GM12878 (cell line): ENCODE results near the gene CACFD1.

Experiments
- ASH2L ChIP-seq: fragments of 300-600, 200-600 bp; sonication (generic); IDR thresholded peaks from 2 replicates; pipeline ENCODE4 v1.6.1; 2017; ENCODE audit warnings: low read depth, mild to moderate bottlenecking, borderline replicate concordance
- CHD1 ChIP-seq: IDR thresholded peaks from 2 replicates; pipeline ENCODE4 v1.6.1; 2012; ENCODE audit warnings: low read depth, low read length, improper control_type of control experiment
- FOXM1 ChIP-seq: IDR thresholded peaks from 2 replicates; pipeline ENCODE4 v1.6.1; 2012; ENCODE audit warnings: low read depth, mild to moderate bottlenecking, inconsistent platforms, low read length, moderate library complexity
- GABPA ChIP-seq: IDR thresholded peaks from 2 replicates; pipeline ENCODE4 v1.6.1; 2014; ENCODE audit warnings: antibody characterized with exemption, low read depth, mild to moderate bottlenecking, inconsistent platforms
- HDAC6 ChIP-seq: fragments of 200-600 bp; sonication (generic); IDR thresholded peaks from one replicate; pipeline ENCODE4 v1.8.0; 2017; ENCODE audit warnings: antibody characterized with exemption; ENCODE audit not compliant: unreplicated experiment
- POLR2A ChIP-seq: IDR thresholded peaks from 2 replicates; pipeline ENCODE4 v1.6.1; 2011; ENCODE audit warnings: low read depth, mild to moderate bottlenecking, low read length
- SMAD1 ChIP-seq: fragments of 450-650 bp; IDR thresholded peaks from 2 replicates; pipeline ENCODE4 v1.6.1; 2018; ENCODE audit warnings: mild to moderate bottlenecking, low read depth; ENCODE audit not compliant: partially characterized antibody
- TF ChIP-seq, protein P1 (sequence below): IDR thresholded peaks from 2 replicates; pipeline ENCODE4 v1.6.1; 2012; ENCODE audit warnings: low read length, inconsistent platforms
- TF ChIP-seq, protein P2 (sequence below): fragments of 450-650 bp; IDR thresholded peaks from 2 replicates; pipeline ENCODE4 v1.6.1; 2017; ENCODE audit warnings: mild to moderate bottlenecking, low read depth, inconsistent platforms; ENCODE audit not compliant: poor library complexity, severe bottlenecking

- TF ChIP-seq POLR2A (no peak; the same call in 1 of the 2 replicates), CHD1 (no peak), GABPA (no peak), SMAD1 (no peak), ASH2L (no peak), FOXM1 (no peak), HDAC6 (no peak)
- TF ChIP-seq, protein P1, sequence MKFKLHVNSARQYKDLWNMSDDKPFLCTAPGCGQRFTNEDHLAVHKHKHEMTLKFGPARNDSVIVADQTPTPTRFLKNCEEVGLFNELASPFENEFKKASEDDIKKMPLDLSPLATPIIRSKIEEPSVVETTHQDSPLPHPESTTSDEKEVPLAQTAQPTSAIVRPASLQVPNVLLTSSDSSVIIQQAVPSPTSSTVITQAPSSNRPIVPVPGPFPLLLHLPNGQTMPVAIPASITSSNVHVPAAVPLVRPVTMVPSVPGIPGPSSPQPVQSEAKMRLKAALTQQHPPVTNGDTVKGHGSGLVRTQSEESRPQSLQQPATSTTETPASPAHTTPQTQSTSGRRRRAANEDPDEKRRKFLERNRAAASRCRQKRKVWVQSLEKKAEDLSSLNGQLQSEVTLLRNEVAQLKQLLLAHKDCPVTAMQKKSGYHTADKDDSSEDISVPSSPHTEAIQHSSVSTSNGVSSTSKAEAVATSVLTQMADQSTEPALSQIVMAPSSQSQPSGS = no peak
- TF ChIP-seq, protein P2, sequence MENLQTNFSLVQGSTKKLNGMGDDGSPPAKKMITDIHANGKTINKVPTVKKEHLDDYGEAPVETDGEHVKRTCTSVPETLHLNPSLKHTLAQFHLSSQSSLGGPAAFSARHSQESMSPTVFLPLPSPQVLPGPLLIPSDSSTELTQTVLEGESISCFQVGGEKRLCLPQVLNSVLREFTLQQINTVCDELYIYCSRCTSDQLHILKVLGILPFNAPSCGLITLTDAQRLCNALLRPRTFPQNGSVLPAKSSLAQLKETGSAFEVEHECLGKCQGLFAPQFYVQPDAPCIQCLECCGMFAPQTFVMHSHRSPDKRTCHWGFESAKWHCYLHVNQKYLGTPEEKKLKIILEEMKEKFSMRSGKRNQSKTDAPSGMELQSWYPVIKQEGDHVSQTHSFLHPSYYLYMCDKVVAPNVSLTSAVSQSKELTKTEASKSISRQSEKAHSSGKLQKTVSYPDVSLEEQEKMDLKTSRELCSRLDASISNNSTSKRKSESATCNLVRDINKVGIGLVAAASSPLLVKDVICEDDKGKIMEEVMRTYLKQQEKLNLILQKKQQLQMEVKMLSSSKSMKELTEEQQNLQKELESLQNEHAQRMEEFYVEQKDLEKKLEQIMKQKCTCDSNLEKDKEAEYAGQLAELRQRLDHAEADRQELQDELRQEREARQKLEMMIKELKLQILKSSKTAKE = no peak
Measured at GRCh38 chr9:133468374-133468773, 8.6 kb downstream of the CACFD1 start.
